ENCODE measurements around the gene SH3GL3. TPM values are rescaled to one million over a fixed set of nuclear protein-coding genes. Genes with fewer than 3 reads are reported as not detected.

The SH3GL3 gene
- total RNA-seq, 2 experiments from 2014 or later, result not detected

DNA sequence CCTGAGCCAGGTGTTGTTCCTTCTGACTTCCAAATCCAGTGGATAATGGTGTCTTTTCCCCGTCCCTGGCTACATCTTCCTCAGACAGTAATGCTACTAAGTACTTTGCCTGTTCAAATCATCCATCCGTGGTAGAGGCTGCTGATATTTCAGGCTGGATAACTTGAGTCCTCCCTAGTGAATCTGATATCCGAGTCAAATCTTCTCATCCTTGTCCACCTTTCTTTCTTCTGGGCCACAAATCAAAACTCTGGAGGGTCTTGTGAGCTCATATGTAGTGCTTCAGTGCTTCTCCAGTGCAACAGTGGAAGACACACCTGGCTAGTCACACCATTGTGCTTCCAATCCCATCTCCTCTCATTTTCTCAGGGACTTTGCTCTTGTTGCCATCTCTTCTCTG, 11.2 kb downstream of the SH3GL3 start:
- Histone ChIP-seq H3K4me2 (ENCODE audit: low read length) (no peak overlapping the region), H3K9me3 (ENCODE audit: low read length) (no peaks in the 10 kb centered on the region), H3K36me3 (ENCODE audit: insufficient read depth, low read length) (no peaks in the 10 kb centered on the region), H2AFZ (ENCODE audit: low read length) (no peak overlapping the region), H3K27ac (ENCODE audit: low read depth, low read length, poor library complexity, severe bottlenecking) (no peak overlapping the region), H3K9me2 (ENCODE audit: insufficient read depth, low read length) (no peaks in the 10 kb centered on the region), H3K4me3 (ENCODE audit: low read depth, low read length, poor library complexity, severe bottlenecking) (no peak overlapping the region), H4K20me1 (ENCODE audit: insufficient read depth, low read length) (no peaks in the 10 kb centered on the region), H3K79me2 (ENCODE audit: insufficient read depth, low read depth, low read length) (no peaks in the 10 kb centered on the region), H3K4me1 (ENCODE audit: insufficient read depth, low read length, poor library complexity, severe bottlenecking) (no peaks in the 10 kb centered on the region)
- BruUV-seq (replicated peaks), result no TSS peak
- DNase-seq (ENCODE audit: low spot score), result no peak
- POLR2A ChIA-PET, result no interaction called here
- intact Hi-C loops (cut with micrococcal nuclease; ENCODE audit: unreplicated experiment), result no loop called here
- CTCF ChIA-PET (ENCODE audit: unreplicated experiment), result no interaction called here
- no peak for TF ChIP-seq CTCF (conservative IDR thresholded peaks at IDR 0.05; ENCODE audit: low read length)
- no peak for TF ChIP-seq EZH2phosphoT487 (IDR thresholded peaks at IDR 0.05; ENCODE audit: borderline replicate concordance, low read depth, low read length)

DNA sequence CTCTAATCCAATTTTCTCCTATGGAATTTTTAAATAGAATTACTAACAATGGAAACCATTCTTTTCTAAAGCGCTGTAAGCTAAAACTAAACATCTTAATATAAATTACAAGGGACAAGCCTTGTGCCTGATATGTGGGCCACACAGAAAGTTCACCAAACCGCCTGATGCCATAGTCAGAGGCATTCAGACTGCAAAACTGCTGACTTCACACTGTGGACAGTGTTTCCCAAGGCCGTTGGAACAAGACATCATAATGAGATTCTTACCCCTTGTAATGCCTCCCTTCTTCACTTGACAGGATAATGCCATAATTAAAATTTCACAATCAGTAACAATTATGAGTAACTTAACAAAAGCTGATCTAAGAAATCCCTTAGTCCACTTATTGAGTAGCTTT, 14.9 kb downstream of the SH3GL3 start:
- intact Hi-C loops (cut with micrococcal nuclease; ENCODE audit: unreplicated experiment), result no loop called here
- Histone ChIP-seq H3K27ac (ENCODE audit: low read depth, low read length, poor library complexity, severe bottlenecking) (no peak overlapping the region), H2AFZ (ENCODE audit: low read length) (no peak overlapping the region), H3K36me3 (ENCODE audit: insufficient read depth, low read length) (no peaks in the 10 kb centered on the region), H4K20me1 (ENCODE audit: insufficient read depth, low read length) (no peaks in the 10 kb centered on the region), H3K79me2 (ENCODE audit: insufficient read depth, low read depth, low read length) (no peaks in the 10 kb centered on the region), H3K4me1 (ENCODE audit: insufficient read depth, low read length, poor library complexity, severe bottlenecking) (no peaks in the 10 kb centered on the region), H3K9me3 (ENCODE audit: low read length) (no peaks in the 10 kb centered on the region), H3K9me2 (ENCODE audit: insufficient read depth, low read length) (no peaks in the 10 kb centered on the region), H3K4me3 (ENCODE audit: low read depth, low read length, poor library complexity, severe bottlenecking) (no peak overlapping the region), H3K4me2 (ENCODE audit: low read length) (no peak overlapping the region)
- ChIA-PET CTCF (ENCODE audit: unreplicated experiment) (no interaction called here), POLR2A (no interaction called here)
- DNase-seq (ENCODE audit: low spot score), result no peak
- TF ChIP-seq EZH2phosphoT487 (IDR thresholded peaks at IDR 0.05; ENCODE audit: borderline replicate concordance, low read depth, low read length), result no peak
- no TSS peak for BruUV-seq (replicated peaks)

- H3K4me3 ChIP-seq (ENCODE audit: low read depth, low read length, poor library complexity, severe bottlenecking), result no peak overlapping the region
- no peaks in the 10 kb centered on the region for H3K4me1 ChIP-seq (ENCODE audit: insufficient read depth, low read length, poor library complexity, severe bottlenecking)
- intact Hi-C loops (cut with micrococcal nuclease; ENCODE audit: unreplicated experiment), result no loop called here
- H3K79me2 ChIP-seq (ENCODE audit: insufficient read depth, low read depth, low read length), result no peaks in the 10 kb centered on the region
- TF ChIP-seq CTCF (conservative IDR thresholded peaks at IDR 0.05; ENCODE audit: low read length) (no peak), EZH2phosphoT487 (IDR thresholded peaks at IDR 0.05; ENCODE audit: borderline replicate concordance, low read depth, low read length) (no peak)
- no peak overlapping the region for H2AFZ ChIP-seq (ENCODE audit: low read length)
- BruUV-seq (replicated peaks), result no TSS peak
- H3K4me2 ChIP-seq (ENCODE audit: low read length), result no peak overlapping the region
- no peaks in the 10 kb centered on the region for H3K36me3 ChIP-seq (ENCODE audit: insufficient read depth, low read length)
- H3K27ac ChIP-seq (ENCODE audit: low read depth, low read length, poor library complexity, severe bottlenecking), result no peak overlapping the region
- POLR2A ChIA-PET, result no interaction called here
- no peaks in the 10 kb centered on the region for H3K9me2 ChIP-seq (ENCODE audit: insufficient read depth, low read length)
- H3K9me3 ChIP-seq (ENCODE audit: low read length), result no peaks in the 10 kb centered on the region
- CTCF ChIA-PET (ENCODE audit: unreplicated experiment), result no interaction called here
- no peaks in the 10 kb centered on the region for H4K20me1 ChIP-seq (ENCODE audit: insufficient read depth, low read length)
- no peak for DNase-seq (ENCODE audit: low spot score)
These were observed 15.9 kb downstream of the SH3GL3 start for GRCh38 chr15:83462953-83463433.

Measured in OCI-LY7 (cell line).